Skin epidermis (tissue), 12 donors: ENCODE data around the gene PCYT2.

ENCODE experiments used
- H3K27ac ChIP-seq, 21 experiments: fragments of 200-600 bp; sonication (generic) in 11 of 21; one replicate each; pipeline ENCODE4 v1.5.0; 2020; ENCODE audit warnings: mild to moderate bottlenecking in 3 of 21, inconsistent platforms in 2 of 21, moderate library complexity in 2 of 21
- H3K4me3 ChIP-seq, 7 experiments: fragments of 200-600 bp; sonication (generic) in 2 of 7; one replicate each; pipeline ENCODE4 v1.5.0; 2020; ENCODE audit warnings: inconsistent platforms in 2 of 7, mild to moderate bottlenecking in 2 of 7, moderate library complexity in 1 of 7

PCYT2 gene

DNA sequence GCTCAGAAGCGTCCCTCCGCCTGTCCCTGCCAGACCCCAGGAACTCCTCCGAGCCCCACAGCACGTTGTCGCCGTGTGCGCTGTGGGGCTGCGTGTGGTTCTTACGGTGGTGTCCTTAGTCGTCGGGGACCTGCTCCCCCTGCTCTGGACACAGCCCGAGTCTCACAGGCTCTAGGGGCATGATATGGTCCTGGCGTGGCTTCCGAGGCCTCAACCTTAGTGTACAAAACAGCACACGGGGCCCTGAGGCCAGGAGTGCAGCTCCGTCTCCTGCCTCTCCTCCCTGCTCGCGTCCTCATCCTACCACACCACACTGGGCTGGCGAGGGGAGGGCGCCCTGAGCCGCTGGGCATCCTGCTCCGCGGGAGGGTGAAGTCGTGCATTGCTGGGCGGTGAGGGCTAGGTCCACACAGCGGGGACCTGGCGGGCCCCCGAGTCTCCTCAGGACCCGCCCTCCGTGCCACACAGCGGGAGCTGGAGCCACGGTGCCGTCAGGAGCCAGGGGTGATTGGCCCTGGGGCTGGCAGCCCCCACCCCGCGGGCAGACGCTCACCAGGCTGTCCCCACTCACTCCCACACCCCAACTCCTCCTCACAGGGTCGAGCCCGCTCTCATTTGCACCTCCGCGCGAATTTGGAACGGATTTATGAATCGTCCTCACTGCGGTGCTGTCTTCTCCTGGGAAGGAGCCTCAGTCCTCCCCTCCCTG is 17.5 kb upstream of the PCYT2 start:
- Histone ChIP-seq H3K4me3 (peak overlapping the region; percentile 49 to 97 (median 93)), H3K27ac (peak overlapping the region in 8 of 21 experiments; percentile 29 to 98 (median 62))

GRCh38 chr17:81927653-81928543 is 16.7 kb upstream of the PCYT2 start, which contains the start of gene MAFG:
Gene MAFG, minus strand, starts transcription at chr17:81927735. Its CDS starts 4,550 bp downstream, at chr17:81923185.
- Histone ChIP-seq H3K27ac (peak within 1 kb of the TSS; percentile 82 to 98 (median 93)), H3K4me3 (peak within 1 kb of the TSS; percentile 71 to 97 (median 93))

GRCh38 chr17:81927152-81927652 is 16.0 kb upstream of the PCYT2 start:
- Histone ChIP-seq H3K27ac (peak overlapping the region; percentile 82 to 98 (median 93)), H3K4me3 (peak overlapping the region; percentile 71 to 97 (median 93))

DNA sequence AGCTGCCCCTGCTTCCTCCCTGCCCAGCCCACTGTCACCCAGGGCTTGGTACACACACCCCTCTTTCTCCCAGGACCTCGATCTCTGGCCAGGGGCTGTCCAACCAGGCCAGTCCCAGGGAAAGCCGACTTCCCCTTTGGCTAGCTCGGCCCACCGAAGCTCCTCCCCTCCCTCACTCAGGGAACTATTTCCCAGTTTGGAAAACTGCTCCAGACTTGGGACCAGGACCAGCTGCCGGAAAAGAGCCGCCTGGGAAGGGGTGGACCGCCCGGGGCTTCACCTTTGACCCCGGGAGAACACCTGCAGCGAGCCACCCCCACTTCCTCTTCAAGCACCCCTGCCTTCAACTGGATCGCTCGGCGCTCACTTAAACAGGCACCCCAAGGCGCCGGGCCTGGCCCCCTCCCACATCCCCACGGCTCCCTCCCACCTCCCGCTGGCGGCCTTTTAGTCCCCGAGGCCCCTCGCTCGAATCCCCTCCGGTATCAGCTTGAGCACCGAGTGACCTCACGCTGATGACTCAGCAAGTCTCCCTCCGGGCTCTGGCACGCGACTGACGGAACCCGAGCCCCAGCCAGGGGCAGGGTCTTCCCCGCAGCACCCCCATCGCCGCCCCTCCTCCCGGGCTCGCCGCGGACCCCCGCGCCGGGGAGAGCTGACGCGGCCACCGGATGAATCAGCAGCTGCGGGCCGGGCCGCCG is 15.4 kb upstream of the PCYT2 start:
- Histone ChIP-seq H3K27ac (peak overlapping the region; percentile 82 to 98 (median 93)), H3K4me3 (peak overlapping the region; percentile 71 to 97 (median 93))

- H3K27ac ChIP-seq = peak overlapping the region in 20 of 21 experiments; percentile 30 to 98 (median 94)
- H3K4me3 ChIP-seq = peak overlapping the region; percentile 71 to 97 (median 93)
These were observed 14.8 kb upstream of the PCYT2 start for GRCh38 chr17:81925860-81926450.

DNA sequence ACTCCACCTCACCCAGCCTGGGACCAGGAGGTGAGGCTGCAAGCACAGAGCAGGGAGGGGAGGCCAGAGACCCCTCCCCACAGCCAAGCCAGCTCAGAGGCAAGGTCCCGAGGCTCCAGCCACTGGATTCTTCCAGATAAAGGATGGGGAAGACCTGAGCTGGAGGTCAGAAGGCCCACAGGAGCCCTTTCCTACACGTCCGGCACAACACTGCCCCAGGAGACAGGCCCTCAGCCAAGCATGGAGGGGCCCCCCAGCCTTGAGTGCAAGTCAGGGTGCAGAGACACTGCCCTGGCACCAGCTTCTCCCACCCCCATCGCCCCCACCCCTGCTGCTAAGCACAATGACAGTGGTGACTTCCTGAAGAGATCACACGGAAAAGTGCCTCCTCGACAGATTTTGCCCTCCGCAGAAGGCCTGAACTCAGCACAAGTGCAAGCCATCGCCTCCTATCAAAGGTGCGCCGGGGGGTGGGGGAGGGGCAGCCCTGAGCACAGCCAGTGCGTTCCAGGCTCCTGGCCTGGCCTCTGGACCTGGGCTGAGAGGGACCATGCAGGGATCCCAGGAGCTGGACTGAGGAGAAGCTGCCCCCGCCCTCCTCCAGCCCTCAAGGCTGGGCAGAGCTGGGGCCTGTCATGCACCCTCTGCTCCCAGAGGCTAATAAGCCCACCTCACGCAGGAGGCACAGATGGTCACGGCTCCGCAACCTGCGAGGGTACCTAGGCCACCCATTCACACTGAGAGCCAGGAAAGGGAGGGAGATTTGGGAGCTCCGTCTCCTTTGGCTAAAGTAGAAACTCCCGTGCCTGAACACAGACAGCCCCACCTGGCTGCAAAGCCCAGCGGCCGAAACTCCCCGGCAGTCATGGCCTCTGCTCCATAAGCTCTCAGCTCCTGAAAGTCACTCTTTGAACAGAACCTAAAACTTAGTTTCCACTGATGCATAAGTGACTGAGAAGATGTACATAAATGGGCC is 13.6 kb upstream of the PCYT2 start:
- H3K27ac ChIP-seq = peak overlapping the region in 11 of 21 experiments; percentile 7 to 80 (median 60)
- H3K4me3 ChIP-seq = no peak overlapping the region

DNA sequence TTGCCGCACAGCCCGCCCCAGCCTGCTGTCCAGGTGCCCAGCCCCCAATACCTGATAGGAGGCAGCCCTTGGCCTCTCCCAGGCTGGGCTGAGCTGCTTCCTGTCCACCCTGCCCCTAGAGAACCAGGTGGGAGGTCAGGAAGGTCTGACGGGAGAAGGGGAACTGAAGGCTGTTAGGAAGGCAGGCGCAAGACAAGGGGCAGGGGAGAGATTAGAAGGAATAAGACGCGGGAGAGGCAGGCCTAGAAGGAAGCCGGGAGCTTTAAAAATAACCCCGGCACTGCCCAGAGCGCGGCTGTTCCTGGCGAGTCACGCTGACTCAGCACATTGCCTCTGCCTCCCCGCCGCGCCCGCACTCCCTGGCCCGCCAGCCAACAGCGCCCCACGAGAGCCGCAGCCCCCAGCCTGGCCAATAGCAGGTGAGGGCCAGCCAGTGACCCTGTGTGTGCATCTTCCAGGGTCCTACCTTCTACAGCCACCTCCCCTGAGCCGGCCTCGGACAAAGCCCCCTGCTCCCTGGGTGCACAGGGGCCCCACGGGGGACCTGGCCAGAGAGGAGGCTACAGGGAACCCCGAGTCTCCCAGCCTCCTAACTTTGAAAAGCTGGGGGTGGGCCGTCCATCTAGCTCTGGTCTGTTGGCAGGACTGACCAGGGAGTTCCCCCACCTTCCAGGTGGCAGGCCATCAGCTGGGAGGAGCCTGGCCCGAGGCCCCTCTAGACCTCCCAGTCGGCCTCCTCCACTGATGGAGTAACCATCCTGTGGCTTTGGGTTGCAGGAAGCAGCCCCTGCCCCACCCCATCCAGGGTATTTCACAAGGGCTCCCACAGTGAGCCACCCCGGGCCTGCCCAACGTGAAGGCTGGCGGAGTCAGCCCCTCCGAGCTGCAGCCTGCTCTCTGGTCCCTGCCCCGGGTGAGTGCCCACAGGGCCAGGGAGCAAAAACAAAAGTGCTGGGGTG is 12.4 kb upstream of the PCYT2 start:
- Histone ChIP-seq H3K4me3 (peak overlapping the region in 3 of 7 experiments; percentile 8 to 13 (median 8)), H3K27ac (peak overlapping the region in 17 of 21 experiments; percentile 37 to 80 (median 62))

GRCh38 chr17:81922566-81923301 is 11.5 kb upstream of the PCYT2 start:
- Histone ChIP-seq H3K4me3 (peak overlapping the region in 3 of 7 experiments; percentile 8 to 13 (median 8)), H3K27ac (peak overlapping the region in 15 of 21 experiments; percentile 46 to 80 (median 63))

DNA sequence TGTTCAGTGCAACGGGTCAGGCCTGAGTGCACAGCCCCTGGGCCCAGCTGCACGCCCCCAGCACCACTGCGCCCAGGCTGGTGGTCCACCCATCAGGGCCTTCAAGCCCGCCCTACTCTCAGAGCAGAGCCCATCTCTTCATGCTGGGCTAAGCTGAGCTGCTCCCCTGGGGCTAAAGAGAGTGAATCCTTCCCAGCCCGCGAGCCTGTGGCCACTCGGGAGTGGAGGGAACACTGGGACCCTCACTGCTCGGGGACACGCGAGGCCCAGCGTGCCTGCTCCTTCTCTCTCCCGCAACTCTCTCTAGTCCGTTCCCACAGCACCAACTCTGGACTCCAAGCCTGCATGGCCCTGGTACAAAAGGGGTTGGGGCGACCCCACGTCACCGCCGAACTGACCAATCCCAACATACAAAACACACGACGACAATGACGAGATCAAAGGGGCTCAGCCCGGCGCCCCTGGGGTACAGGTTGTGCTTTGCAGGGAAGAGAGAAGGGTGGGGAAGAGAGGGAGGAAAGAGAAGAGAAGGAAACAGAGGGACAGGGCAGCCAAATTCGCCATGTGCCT is 10.9 kb upstream of the PCYT2 start:
- peak overlapping the region in 2 of 21 experiments; percentile 18 to 38 for H3K27ac ChIP-seq

DNA sequence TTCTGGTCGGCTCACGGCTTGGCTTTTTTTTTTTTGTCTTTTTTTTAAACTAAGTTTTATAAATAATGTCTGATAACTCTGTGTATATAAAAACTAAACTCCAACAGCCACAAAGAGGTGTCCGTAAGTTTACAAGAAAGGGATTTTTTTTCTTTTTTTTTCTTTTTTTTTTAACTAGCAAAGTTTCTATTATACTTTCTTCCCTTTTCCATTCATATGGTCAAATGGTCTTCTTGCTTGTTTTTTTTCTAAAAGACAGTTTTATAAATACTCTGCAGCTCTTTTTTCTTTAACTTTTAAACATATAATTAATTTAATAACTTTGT is 10.3 kb upstream of the PCYT2 start:
- H3K27ac ChIP-seq = peak overlapping the region in 1 of 21 experiments; percentile 38
- H3K4me3 ChIP-seq = no peak overlapping the region

More for the DNA sequence above, 10.9 kb upstream of the PCYT2 start:
- H3K4me3 ChIP-seq = no peak overlapping the region

GRCh38 chr17:81920612-81921536 is 9.7 kb upstream of the PCYT2 start:
- no peak overlapping the region for H3K4me3 ChIP-seq
- H3K27ac ChIP-seq = peak overlapping the region in 3 of 21 experiments; percentile 9 to 50 (median 9)

GRCh38 chr17:81918832-81919545 is 7.8 kb upstream of the PCYT2 start:
- Histone ChIP-seq H3K27ac (peak overlapping the region in 16 of 21 experiments; percentile 6 to 89 (median 83)), H3K4me3 (no peak overlapping the region)

DNA sequence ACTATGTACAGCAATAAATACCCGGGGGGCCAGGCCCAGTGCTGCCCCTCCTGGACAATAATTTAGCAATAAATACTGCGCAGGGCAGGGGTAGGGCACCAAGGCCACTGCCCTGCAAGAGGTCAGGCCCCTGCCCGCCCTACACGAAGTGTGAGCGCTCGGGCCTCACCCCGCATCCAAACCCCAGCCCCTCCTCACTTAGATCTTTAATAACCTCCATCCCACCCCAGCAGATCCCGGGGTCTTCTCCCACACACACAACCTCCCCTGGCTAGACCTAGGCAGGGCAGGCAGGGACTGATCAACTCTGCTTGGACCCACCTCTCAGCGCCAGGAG is 7.1 kb upstream of the PCYT2 start:
- Histone ChIP-seq H3K4me3 (peak overlapping the region in 5 of 7 experiments; percentile 88 to 99 (median 91)), H3K27ac (peak overlapping the region in 17 of 21 experiments; percentile 6 to 89 (median 83))
